ENCODE data around the gene ABCA2.

- TF ChIP-seq CTCF (IDR thresholded peaks at IDR 0.05) (peak; percentile 92 to 100 (median 96)), POLR2A (IDR thresholded peaks at IDR 0.05) (no peak)
Measured at GRCh38 chr9:137064027-137064879, 36.2 kb upstream of the ABCA2 start.

Data from esophagus squamous epithelium (tissue), 4 donors.